H9 (cell line): Measurements from ENCODE around the gene PLCB1. TPM values are rescaled to one million over a fixed set of nuclear protein-coding genes. Genes with fewer than 3 reads are reported as not detected.

Experiments
- DNase-seq: peaks from one replicate; pipeline ENCODE4 v3.0.0-alpha.2; 2017
- H2AFZ ChIP-seq: one replicate; pipeline ENCODE4 v1.6.1; 2013; ENCODE audit warnings: mild to moderate bottlenecking, low read length, control low read depth, moderate library complexity
- H2AK5ac ChIP-seq: 2 replicates; pipeline ENCODE4 v1.6.1; 2013; ENCODE audit warnings: low read length, control low read depth, mixed read lengths; ENCODE audit not compliant: insufficient read length
- H2BK120ac ChIP-seq: one replicate; pipeline ENCODE4 v1.6.1; 2013; ENCODE audit warnings: low read depth, mild to moderate bottlenecking, low read length, control low read depth, inconsistent platforms; ENCODE audit not compliant: poor library complexity, severe bottlenecking
- H2BK12ac ChIP-seq: 2 replicates; pipeline ENCODE4 v1.6.1; 2013; ENCODE audit warnings: low read length, control low read depth, mixed read lengths, low read depth; ENCODE audit not compliant: insufficient read length
- H2BK15ac ChIP-seq: 2 replicates; pipeline ENCODE4 v1.6.1; 2013; ENCODE audit warnings: low read depth, low read length, control low read depth
- H2BK20ac ChIP-seq: one replicate; pipeline ENCODE4 v1.6.1; 2013; ENCODE audit warnings: low read depth, mild to moderate bottlenecking, low read length, control low read depth, inconsistent platforms; ENCODE audit not compliant: poor library complexity, severe bottlenecking
- H2BK5ac ChIP-seq: 2 replicates; pipeline ENCODE4 v1.6.1; 2013; ENCODE audit warnings: low read length, control low read depth, mixed read lengths; ENCODE audit not compliant: insufficient read length
- H3K14ac ChIP-seq: 2 replicates; pipeline ENCODE4 v1.6.1; 2013; ENCODE audit warnings: low read length, control low read depth; ENCODE audit not compliant: insufficient read depth
- H3K18ac ChIP-seq: 2 replicates; pipeline ENCODE4 v1.6.1; 2013; ENCODE audit warnings: low read depth, mild to moderate bottlenecking, mixed read lengths, low read length, control low read depth; ENCODE audit not compliant: insufficient read length
- H3K23ac ChIP-seq: 2 replicates; pipeline ENCODE4 v1.6.1; 2013; ENCODE audit warnings: low read length, control low read depth, mixed read lengths, low read depth; ENCODE audit not compliant: insufficient read length
- H3K23me2 ChIP-seq: 2 replicates; pipeline ENCODE4 v1.6.1; 2013; ENCODE audit warnings: low read depth, mild to moderate bottlenecking, mixed read lengths, low read length, control low read depth; ENCODE audit not compliant: insufficient read length, poor library complexity, severe bottlenecking
- H3K27ac ChIP-seq: 2 replicates; pipeline ENCODE4 v1.5.1; 2013; ENCODE audit warnings: low read length, control low read depth, mixed read lengths, low read depth; ENCODE audit not compliant: insufficient read length
- H3K27me3 ChIP-seq: 2 replicates; pipeline ENCODE4 v1.6.1; 2013; ENCODE audit warnings: low read length, control low read depth, inconsistent platforms; ENCODE audit not compliant: insufficient read depth
- H3K4ac ChIP-seq: 2 replicates; pipeline ENCODE4 v1.6.1; 2013; ENCODE audit warnings: low read depth, mild to moderate bottlenecking, control low read depth, inconsistent platforms, low read length, moderate library complexity
- H3K4me1 ChIP-seq: 2 replicates; pipeline ENCODE4 v1.6.1; 2013; ENCODE audit warnings: low read length, control low read depth, inconsistent platforms; ENCODE audit not compliant: insufficient read depth
- H3K4me2 ChIP-seq: 2 replicates; pipeline ENCODE4 v1.6.1; 2013; ENCODE audit warnings: low read length, control low read depth, mixed read lengths; ENCODE audit not compliant: insufficient read length, insufficient read depth
- H3K56ac ChIP-seq: 2 replicates; pipeline ENCODE4 v1.6.1; 2013; ENCODE audit warnings: low read depth, mild to moderate bottlenecking, mixed read lengths, low read length, control low read depth; ENCODE audit not compliant: insufficient read length
- H3K79me1 ChIP-seq: 2 replicates; pipeline ENCODE4 v1.6.1; 2013; ENCODE audit warnings: low read depth, mild to moderate bottlenecking, moderate library complexity, low read length, control low read depth, inconsistent platforms; ENCODE audit not compliant: insufficient read depth, poor library complexity, severe bottlenecking
- H3K79me2 ChIP-seq: 2 replicates; pipeline ENCODE4 v1.6.1; 2013; ENCODE audit warnings: low read length, control low read depth, inconsistent platforms; ENCODE audit not compliant: insufficient read depth
- H3K9ac ChIP-seq: 2 replicates; pipeline ENCODE4 v1.6.1; 2013; ENCODE audit warnings: low read length, control low read depth, mixed read lengths; ENCODE audit not compliant: insufficient read length; ENCODE audit errors: extremely low read depth
- H3K9me3 ChIP-seq: one replicate; pipeline ENCODE4 v1.6.1; 2013; ENCODE audit warnings: low read depth, low read length, inconsistent platforms; ENCODE audit not compliant: control insufficient read depth
- H3T11ph ChIP-seq: one replicate; pipeline ENCODE4 v1.6.1; 2013; ENCODE audit warnings: mild to moderate bottlenecking, low read length, control low read depth, inconsistent platforms
- H4K20me1 ChIP-seq: one replicate; pipeline ENCODE4 v1.6.1; 2013; ENCODE audit not compliant: control insufficient read depth, insufficient read length, insufficient read depth
- H4K5ac ChIP-seq: 2 replicates; pipeline ENCODE4 v1.6.1; 2013; ENCODE audit warnings: low read depth, mild to moderate bottlenecking, mixed read lengths, low read length, control low read depth; ENCODE audit not compliant: insufficient read length
- H4K8ac ChIP-seq: replicated peaks from 2 replicates; pipeline ENCODE4 v1.6.1; 2013; ENCODE audit warnings: low read length, control low read depth, mixed read lengths, low read depth; ENCODE audit not compliant: insufficient read length
- H4K91ac ChIP-seq: 2 replicates; pipeline ENCODE4 v1.6.1; 2013; ENCODE audit warnings: low read depth, mild to moderate bottlenecking, moderate library complexity, mixed read lengths, low read length, control low read depth; ENCODE audit not compliant: insufficient read length
- H3K27ac Mint-ChIP-seq, 3 experiments: 2 replicates in 2 of 3; 3 replicates in 1 of 3; pipeline ENCODE4 v1.8.0; 2020 to 2021; ENCODE audit warnings: mixed read lengths in 3 of 3, mild to moderate bottlenecking in 1 of 3, moderate library complexity in 1 of 3
- H3K27me3 Mint-ChIP-seq: 2 replicates; pipeline ENCODE4 v1.8.0; 2021; ENCODE audit warnings: low read depth, mild to moderate bottlenecking, moderate library complexity, mixed read lengths
- H3K36me3 Mint-ChIP-seq, 3 experiments: 2 replicates in 2 of 3; 3 replicates in 1 of 3; pipeline ENCODE4 v1.8.0; 2020 to 2021; ENCODE audit warnings: low read depth in 3 of 3, mixed read lengths in 3 of 3; ENCODE audit not compliant: insufficient read depth in 1 of 3
- H3K4me1 Mint-ChIP-seq, 2 experiments: 2 replicates each; pipeline ENCODE4 v1.8.0; 2020; ENCODE audit warnings: mixed read lengths in 2 of 2
- H3K4me3 Mint-ChIP-seq, 2 experiments: 2 replicates in 1 of 2; 3 replicates in 1 of 2; pipeline ENCODE4 v1.8.0; 2020 to 2021; ENCODE audit warnings: mild to moderate bottlenecking in 2 of 2, mixed read lengths in 2 of 2, moderate library complexity in 1 of 2
- H3K9me3 Mint-ChIP-seq, 2 experiments: 2 replicates in 1 of 2; 3 replicates in 1 of 2; pipeline ENCODE4 v1.8.0; 2020; ENCODE audit warnings: mild to moderate bottlenecking in 2 of 2, mixed read lengths in 2 of 2, moderate library complexity in 1 of 2
- CTCF ChIP-seq: fragments of 200-600 bp; sonication (generic); conservative IDR thresholded peaks from 3 replicates; pipeline ENCODE4 v1.8.0; 2021; ENCODE audit warnings: antibody characterized with exemption, mild to moderate bottlenecking
- WGBS: extraction: QIAGEN DNeasy Blood & Tissue Kit; methylation state at CpG from one replicate; pipeline ENCODE4 v1.1.7; 2013; ENCODE audit warnings: missing lambda C conversion rate, low lambda C conversion rate, mixed read lengths; ENCODE audit not compliant: insufficient read length; ENCODE audit errors: extremely low coverage; 5-methylcytosine and 5-hydroxymethylcytosine counted together
- total RNA-seq: library from RNA; stranded (reverse); gene quantifications from 2 replicates; pipeline ENCODE4 v1.2.1, GENCODE V29; 2021

The PLCB1 gene
- total RNA-seq, 1 experiment from 2014 or later, result 11.5 TPM

- WGBS, result no CpG with 5 or more reads among the region's 1 CpG
- Histone ChIP-seq H3K9ac (no peak overlapping the region), H4K20me1 (no peaks in the 10 kb centered on the region), H4K8ac (no peak overlapping the region), H2AK5ac (no peak overlapping the region), H2BK20ac (no peak overlapping the region), H3K18ac (no peak overlapping the region), H2AFZ (no peak overlapping the region), H3K56ac (no peak overlapping the region), H3K27ac (no peak overlapping the region), H3K4me1 (no peaks in the 10 kb centered on the region), H2BK5ac (no peak overlapping the region), H3K9me3 (no peaks in the 10 kb centered on the region), H2BK12ac (no peak overlapping the region), H4K5ac (no peak overlapping the region), H3K23ac (no peak overlapping the region), H3K27me3 (no peaks in the 10 kb centered on the region), H2BK120ac (no peak overlapping the region), H3K4me2 (no peak overlapping the region), H2BK15ac (no peak overlapping the region), H3K79me2 (no peaks in the 10 kb centered on the region), H3K23me2 (no peaks in the 10 kb centered on the region), H3K79me1 (no peaks in the 10 kb centered on the region), H3K14ac (no peak overlapping the region), H3T11ph (no peak overlapping the region), H4K91ac (no peak overlapping the region), H3K4ac (no peak overlapping the region)
- H3K36me3 Mint-ChIP-seq, result no peaks in the 10 kb centered on the region
- no peak overlapping the region for H3K4me3 Mint-ChIP-seq
- H3K4me1 Mint-ChIP-seq, result peaks cover 3 to 4% of the 10 kb centered on the region in 2 experiments; a peak in 1 of 4 replicates
- no peak for DNase-seq
- H3K9me3 Mint-ChIP-seq, result no peaks in the 10 kb centered on the region; a peak in 1 of 5 replicates
- H3K27ac Mint-ChIP-seq, result no peak overlapping the region
- no peak for TF ChIP-seq CTCF
- no peaks in the 10 kb centered on the region; the same call in 1 of the 2 replicates for H3K27me3 Mint-ChIP-seq
Observed at GRCh38 chr20:8220716-8221115, 88.7 kb downstream of the PLCB1 start.
